Stimulated activated CD8-positive, alpha-beta memory T cell treated with anti-CD3 and anti-CD28 coated beads, Interleukin-4, amount 100 ng/mL, for 1 hour (primary cell): Measurements from ENCODE around the gene NMT1.

Experiments used
- DNase-seq, 2 donors: peaks; one replicate each; pipeline ENCODE4 v3.0.0-alpha.2; 2020; ENCODE audit warnings: low read depth in 2 of 2, low spot score in 1 of 2

Gene NMT1

DNA sequence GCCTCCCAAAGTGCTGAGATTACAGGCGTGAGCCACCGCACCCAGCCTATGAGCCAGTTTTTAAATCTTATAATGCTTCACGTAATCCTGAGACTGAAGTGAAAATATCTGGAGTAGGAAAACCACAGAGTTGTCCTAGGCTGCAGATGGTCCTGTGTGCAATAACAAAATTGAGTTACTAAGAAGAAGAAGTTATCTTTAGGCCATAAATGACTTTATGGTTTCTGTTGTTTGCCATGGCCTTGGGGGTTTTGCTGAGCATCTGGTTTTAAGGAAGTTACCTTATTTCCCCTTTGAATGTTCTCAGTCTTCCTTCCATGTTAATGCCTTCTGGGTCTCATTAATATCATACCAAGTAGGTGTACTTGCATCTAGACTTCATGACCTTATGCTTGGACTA is 16.5 kb downstream of the NMT1 start:
- DNase-seq, result no peak

DNA sequence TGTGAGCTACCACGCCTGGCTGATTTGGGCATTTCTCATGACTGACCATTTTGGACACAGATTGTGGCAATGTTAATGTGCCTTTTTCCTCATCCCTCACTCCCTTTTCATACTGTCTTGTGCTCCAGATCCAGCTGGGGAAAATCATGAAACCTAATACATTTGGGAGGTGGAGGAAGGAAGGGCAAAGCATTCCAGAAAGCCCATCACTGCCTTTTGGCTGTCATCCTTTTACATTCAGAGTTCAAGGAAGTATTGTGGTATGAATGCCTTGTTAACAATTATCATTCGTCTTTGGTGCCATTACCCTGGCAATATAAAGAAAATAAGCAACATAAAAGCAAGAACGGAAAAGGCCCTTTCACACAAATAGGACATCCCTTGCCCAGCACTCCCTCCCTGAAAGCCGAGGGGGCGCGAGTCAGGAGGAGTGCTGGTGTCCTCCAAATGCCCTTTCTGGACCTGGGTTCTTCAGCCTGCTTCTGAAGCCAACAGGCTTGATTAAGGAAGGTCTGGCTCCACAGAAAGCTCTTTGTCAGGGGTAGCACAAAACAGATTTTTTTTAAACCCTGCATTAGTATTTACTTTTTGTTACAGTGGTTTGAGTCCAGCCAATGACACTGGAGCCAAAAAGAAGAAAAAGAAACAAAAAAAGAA is 20.1 kb downstream of the NMT1 start:
- no peak for DNase-seq

DNA sequence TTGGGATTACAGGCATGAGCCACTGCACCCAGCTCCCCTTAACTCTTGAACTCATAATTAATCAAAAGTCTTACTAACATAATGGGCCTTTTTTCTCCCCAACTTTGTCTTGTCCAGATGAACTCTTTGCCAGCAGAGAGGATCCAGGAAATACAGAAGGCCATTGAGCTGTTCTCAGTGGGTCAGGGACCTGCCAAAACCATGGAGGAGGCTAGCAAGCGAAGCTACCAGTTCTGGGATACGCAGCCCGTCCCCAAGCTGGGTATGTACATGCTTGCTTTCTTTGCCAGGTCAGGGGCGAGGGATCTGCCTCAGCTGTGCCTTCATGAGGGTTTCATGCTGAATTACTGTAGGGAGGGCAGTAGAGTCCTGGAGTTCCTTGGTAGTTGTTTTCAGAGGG is 25.3 kb downstream of the NMT1 start:
- DNase-seq, result no peak

DNA sequence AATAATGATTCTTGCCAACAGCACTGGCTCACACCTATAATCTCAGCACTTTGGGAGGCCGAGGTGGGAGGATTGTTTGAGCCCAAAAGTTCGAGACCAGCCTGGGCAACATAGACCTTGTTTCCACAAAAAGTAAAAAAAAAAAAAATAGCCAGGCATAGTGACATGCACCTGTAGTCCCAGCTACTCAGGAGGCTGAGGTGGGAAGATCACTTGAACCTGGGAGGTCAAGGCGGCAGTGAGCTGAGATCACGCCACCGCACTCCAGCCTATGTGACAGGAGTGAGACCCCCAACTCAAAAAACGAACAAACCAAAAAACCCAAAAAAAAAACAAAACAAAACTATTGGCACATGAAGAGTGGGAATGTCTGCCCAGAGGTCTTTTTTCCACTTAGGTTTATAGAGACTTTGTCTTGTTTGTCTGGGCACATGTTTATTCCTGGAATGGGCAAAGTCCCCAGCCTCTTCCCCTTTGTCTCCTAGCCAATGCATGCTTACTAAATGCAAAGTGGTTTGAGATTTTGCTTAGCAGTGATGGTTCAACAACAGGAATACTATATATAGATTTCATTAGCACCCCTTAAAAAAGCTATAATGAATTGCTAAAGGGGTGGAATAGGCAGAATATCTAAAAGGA is 25.9 kb downstream of the NMT1 start:
- DNase-seq, result no peak

DNA sequence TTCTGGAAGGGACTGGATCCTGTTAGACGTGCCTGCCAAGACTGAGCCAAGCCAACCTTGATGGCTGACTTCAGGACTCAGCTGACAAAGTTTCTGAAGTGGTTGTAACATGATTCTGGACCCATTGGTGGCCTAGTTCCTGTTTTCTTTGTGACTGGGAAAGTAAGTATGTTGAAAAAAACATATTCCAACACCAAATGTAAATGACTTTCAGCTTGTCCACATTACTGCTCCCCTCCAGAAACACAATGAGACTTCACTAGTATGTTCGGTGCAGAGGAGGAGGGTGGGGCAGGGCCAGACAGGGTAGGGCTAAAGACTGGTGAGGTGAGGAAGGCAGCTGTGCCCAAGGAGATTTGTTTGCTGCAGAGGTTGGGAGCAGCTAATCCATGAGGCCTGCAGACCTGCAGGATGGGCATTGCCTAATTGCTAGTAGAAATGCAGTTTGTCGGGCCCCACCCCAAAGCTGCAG is 26.4 kb downstream of the NMT1 start:
- no peak for DNase-seq

DNA sequence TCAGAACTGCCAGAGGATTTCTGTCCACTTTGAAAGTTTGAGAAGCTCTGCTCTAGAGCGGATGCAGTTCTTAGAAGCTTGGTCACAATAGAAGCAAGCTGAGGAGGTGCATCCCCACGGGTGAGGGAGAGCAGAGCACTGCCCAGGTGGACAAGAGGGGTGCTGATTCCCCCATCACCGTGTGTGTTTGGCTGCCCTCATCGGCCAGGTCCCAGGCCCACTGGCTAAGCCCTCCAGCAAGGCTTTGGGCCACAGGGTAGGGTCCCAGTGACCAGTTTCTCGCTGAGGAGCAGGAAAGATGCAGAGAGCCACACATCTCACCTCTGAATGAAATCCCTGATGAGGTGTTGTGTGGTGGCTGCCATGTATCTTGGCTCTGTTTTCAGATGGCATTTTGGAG is 26.9 kb downstream of the NMT1 start:
- DNase-seq, result no peak

DNA sequence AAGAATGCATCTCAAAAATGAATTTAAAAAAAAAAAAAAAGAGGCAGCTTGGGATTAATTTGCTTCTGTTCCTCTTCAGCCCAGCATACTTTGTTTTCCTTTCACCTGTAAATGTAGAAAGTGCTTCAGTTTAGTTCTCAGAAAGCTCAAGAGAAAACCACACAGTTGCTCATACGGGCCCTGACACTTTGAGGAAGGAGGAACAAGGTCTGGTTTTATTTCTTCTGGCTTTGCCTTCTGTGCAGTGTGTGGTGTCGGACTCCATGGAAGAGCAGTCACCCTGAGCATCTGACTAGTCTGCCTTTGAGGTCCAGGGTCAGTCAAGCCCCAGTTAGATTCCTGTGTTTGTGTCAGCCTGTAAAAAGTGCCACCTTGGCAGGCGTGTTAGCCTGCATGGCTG is 27.6 kb downstream of the NMT1 start:
- no peak for DNase-seq

DNA sequence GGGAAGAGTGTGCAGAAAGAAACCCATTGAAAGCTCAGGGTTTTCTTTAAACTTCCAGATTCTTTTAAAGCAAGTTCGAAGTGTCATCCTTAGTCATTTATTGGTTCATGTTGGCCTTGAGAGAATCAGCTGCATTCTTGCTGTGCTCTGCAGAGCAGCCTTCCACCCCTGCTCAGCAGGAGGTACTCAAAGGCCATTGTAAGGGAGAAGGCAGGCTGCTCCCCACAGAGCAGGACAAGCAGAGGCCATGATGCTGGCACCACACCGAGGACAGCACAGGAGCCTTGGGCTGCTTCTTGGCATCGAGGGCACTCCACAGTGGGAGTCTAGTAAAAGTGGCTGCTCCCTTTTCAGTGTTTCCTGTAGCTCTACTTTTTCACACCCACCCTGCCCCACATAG is 29.6 kb downstream of the NMT1 start:
- no peak for DNase-seq

DNA sequence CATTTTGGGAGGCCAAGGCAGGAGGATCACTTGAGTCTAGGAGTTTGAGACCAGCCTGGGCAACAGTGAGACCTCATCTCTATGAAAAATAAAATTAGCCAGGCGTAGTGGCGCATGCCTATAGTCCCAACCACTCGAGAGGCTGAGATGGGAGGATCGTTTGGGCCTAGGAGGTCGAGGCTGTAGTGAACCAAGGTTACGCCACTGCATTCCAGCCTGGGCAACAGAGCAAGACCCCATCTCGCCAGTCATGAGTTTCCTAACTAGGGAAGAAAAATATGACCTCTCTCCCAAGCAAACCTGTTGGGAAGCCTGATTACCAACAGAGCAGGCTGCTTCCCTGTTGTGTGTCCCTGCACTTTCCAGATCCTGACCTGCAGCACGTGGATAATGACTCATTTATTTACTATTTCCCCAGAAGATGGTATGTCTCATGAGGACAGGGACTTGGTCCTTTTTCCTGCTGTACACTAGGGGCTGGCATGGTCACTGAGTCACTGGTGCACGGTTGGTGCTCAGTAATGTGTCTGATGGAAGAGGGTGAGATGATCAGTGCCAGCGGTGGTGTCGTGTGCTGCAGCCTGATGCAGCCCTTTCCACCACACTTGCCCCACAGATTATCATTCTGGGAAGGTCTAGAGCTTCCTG is 30.8 kb downstream of the NMT1 start:
- DNase-seq, result no peak

DNA sequence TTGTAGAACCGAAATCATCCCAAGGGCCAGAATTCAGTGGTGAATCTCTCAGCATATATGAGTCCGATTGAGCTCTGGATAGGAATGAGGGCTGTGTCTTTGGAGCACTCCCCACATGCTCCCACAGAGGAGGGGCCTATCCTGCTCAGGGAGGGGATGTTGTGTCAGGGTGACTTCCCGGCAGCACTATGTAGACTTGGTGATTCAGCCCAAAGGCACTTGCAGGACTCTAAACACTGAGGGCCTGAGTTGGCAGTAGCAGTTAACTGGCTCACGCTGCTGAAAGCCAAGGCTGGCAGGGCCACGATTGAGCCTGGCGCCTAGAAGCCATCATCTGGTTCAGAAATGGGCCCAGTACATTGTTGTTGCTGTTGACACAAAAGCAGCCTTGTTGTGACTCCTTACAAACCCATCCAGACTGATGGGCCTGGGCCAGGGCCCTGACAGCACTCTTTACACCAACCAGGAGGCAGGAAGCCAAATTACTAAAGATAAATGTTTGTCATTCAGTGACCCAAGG is 31.9 kb downstream of the NMT1 start:
- DNase-seq, result no peak

DNA sequence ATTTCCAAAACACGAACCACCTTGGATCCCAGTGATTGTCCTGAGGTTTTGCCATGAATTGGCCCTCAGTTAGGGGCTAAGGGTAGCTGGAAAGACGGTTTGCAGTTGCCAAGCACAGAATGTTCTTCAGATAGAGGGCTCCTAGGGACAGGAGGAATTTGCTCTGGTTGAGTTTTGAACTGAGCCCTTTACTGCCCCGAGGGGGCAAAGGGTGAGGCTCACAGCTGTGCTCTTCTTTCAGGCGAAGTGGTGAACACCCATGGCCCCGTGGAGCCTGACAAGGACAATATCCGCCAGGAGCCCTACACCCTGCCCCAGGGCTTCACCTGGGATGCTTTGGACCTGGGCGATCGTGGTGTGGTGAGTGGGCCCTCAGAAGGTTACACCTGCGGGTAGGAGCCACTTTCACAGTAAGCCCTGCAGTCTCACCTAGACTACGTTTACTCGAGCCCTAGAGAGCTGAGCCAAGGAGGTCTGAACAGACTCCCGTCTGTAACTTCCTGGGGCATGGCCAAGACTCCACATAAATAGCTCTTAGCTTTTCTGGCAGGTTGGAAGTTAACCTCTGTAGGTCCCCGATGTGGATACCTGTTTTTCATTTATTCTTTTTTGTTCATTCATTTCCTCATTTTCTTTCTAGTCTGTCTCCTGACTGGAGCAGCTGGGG is 32.5 kb downstream of the NMT1 start:
- no peak for DNase-seq

DNA sequence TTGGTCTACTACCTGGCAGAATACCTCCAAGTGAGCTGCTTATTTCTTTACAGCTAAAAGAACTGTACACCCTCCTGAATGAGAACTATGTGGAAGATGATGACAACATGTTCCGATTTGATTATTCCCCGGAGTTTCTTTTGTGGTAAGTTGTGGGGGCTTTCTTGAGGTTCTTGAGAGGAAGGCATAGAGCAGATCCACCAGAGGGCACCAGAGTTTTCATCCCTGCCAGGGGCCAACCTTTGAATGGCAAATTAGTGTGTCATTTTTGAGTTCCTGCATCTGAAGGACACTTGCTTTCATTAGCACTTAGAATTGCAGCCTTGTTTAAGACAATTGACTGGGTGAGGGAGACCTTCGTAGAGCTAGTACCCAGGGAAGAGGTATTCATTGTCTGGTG is 35.0 kb downstream of the NMT1 start:
- DNase-seq, result no peak

DNA sequence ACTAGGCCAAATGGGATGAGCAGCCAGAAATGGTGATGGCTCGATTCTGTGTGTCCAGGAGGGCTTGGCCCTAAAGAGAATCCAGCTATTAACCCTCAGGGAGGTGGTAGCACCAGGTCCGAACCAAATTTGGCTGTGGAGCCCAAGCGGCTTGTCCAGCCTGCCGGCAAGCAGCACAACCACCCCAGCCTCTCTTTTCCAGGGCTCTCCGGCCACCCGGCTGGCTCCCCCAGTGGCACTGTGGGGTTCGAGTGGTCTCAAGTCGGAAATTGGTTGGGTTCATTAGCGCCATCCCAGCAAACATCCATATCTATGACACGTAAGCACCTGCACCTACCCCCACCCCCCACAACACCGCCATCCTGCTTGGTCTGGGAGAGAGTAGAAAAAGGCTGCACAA is 35.8 kb downstream of the NMT1 start:
- no peak for DNase-seq

DNA sequence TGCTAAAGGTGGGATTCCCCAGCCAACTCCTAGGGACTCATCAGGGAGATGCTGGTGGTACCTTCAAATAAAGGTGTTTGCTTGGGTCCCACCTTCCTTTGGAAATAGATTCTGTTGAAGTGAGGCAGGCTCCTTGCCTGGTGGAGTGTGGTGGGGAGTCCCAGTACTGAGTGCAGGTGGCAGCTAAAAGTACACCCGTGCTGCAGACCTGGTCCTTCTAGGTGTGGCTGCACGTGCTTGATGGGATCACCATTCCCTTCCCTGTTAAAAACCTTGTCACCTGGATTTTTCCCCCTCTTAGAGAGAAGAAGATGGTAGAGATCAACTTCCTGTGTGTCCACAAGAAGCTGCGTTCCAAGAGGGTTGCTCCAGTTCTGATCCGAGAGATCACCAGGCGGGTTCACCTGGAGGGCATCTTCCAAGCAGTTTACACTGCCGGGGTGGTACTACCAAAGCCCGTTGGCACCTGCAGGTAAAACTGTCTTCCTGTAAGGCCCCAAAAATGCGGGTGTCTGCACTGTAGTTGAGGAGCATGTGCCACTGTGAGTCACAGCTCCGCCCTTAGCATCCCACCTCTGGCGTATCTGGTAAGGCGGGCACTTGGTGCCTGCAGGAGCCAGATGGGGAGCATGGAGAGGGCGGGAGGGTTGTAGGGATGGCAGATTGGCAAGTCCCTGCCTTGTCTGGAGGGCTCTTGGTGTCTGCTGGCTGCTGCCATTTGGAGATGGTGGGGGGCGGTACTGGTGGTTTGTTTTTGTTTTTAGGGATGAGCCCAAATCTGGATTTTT is 37.2 kb downstream of the NMT1 start:
- DNase-seq, result no peak

DNA sequence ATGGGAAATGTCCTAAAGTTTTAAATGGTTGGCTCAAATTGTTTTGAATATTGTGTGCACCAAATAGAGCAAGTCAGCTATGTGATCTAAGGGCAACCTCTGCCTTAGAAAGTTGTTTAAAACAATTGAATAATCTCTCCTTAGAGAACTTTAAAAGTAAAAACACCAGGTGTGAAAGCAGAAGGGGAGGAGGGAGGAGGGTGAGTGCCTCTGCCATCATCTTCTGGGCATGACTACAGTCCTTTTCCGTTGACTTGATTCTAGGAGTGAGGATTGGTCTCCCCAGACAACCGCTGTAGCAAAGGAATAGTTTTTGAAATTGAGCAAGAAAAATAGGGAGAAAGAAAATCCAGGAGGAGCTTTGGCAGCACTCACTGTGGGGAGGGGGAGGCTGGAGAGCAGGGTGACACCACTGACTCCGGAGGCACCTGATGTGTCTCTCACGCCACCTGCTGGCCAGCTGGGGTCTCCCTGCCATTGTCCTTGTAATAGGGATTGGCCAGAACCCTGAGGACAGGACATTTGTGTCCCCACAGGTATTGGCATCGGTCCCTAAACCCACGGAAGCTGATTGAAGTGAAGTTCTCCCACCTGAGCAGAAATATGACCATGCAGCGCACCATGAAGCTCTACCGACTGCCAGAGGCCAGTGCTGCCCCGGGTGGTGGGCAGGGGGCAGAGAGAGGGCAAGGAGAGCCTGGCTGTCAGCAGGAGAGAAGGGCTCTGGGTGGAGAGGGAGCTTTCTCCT is 37.9 kb downstream of the NMT1 start:
- DNase-seq, result peak; percentile 41 to 53

DNA sequence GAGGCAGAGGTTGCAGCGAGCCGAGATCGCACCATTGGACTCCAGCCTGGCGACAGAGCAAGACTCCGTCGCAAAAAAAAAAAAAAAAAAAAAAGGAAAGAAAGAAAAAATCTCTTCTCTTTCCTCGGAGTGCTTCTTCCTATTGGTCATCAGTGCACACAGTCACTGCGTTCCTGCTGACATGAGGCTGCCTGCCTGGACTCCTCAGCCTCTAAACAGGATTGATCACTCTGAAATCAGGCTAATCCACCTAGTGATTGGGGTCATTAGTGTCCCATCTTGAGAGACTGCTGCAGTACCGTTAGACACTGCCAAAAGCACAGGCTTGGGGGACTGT is 40.4 kb downstream of the NMT1 start:
- DNase-seq, result no peak

DNA sequence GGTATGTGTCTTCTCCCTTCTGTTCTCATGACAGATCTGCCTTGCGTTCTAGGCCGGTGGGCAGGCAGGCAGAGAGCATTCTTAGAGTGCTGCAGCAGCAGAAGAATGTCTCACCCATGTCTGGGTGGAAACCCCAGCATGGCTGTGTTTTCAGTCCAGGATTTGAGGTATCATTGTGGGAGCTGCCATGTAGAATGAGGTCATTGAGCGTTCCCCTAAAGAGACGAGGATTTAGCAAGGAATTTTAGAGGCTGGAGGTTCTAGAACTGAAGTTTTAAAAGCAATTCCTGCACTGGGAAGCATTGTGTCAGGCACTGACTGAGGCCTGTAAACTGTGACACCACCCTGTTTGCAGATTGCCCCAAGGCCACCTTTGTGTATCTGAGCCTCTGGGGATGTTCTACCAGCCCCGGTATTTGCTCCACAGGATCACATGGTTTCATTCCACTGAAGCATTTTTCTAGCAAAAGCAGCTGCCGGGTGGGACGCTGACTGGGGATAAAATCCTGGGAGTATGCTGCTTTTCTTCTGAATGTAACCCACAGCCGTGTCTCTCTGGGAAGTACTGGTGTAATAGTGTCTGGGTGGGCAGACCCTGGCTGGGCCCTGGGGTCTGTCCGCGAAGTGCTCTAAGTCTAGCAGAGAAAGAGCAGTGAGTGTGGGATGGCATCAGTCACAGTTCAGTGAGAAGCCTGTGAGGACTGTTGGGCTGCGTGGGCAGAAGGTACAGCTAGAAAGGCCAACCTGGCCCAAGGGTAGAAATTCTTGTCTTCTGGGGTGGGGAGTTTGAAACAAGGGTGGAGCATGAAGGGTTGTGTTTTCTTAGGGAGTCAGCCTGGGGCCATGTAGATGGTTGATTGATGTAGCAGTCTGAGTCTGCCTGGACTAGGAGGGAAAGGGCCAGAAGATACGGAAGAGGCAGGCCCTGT is 41.0 kb downstream of the NMT1 start:
- DNase-seq, result no peak

DNA sequence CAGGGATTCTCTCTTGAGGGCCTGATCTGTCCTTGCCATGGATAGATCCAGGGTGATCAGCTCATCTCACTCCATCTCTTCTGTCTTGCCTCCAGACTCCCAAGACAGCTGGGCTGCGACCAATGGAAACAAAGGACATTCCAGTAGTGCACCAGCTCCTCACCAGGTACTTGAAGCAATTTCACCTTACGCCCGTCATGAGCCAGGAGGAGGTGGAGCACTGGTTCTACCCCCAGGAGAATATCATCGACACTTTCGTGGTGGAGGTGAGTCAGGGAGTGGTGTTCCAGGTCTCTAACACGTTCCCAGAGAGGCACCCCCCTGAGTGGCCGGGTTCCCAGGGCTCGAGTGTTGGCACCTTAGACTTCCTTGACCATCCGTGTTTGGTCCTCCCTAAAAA is 41.7 kb downstream of the NMT1 start:
- DNase-seq, result no peak

DNA sequence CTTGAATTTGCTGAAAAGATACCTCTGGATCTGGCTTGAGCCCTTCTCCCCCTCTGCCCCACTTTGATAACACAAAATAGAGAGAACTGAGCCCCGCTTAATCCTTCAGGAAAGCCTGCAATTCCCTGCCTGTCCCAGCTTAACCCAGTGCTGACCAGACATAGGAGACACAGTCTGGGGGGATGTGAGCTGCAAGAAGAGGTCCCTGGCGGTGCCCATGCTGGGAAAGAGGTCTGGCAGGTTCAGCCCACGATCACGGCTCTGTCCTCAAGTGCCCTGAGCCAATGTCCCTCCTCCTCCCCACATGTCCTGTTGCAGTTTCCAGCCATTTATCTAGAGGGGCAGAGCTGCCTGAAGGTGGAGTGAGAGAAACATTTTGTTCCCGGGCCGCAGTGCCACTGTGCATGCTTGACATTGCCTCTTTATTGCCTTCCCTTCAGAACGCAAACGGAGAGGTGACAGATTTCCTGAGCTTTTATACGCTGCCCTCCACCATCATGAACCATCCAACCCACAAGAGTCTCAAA is 42.2 kb downstream of the NMT1 start:
- no peak for DNase-seq
